IMR-90 (cell line): ENCODE measurements around the gene RNF112.

ENCODE experiments used
- BHLHE40 ChIP-seq: fragments of 150-350 bp; IDR thresholded peaks from 2 replicates; pipeline ENCODE4 v1.6.1; 2016; ENCODE audit warnings: mild to moderate bottlenecking, low read depth, low read length
- CEBPB ChIP-seq: IDR thresholded peaks from 2 replicates; pipeline ENCODE4 v1.6.1; 2012; ENCODE audit warnings: low read depth, low read length, improper control_type of control experiment
- CTCF ChIP-seq: conservative IDR thresholded peaks from 2 replicates; pipeline ENCODE4 v1.5.1; 2012; ENCODE audit warnings: mild to moderate bottlenecking, low read depth, low read length, improper control_type of control experiment
- ELK1 ChIP-seq: fragments of 150-350 bp; IDR thresholded peaks from 2 replicates; pipeline ENCODE4 v1.6.1; 2016; ENCODE audit warnings: low read depth, mild to moderate bottlenecking, low read length, moderate library complexity, borderline replicate concordance
- MXI1 ChIP-seq: IDR thresholded peaks from 2 replicates; pipeline ENCODE4 v1.6.1; 2012; ENCODE audit warnings: low read depth, mild to moderate bottlenecking, low read length, moderate library complexity, borderline replicate concordance
- POLR2A ChIP-seq: IDR thresholded peaks from 2 replicates; pipeline ENCODE4 v1.6.1; 2012; ENCODE audit warnings: mild to moderate bottlenecking, low read depth, low read length
- RFX5 ChIP-seq: IDR thresholded peaks from 2 replicates; pipeline ENCODE4 v1.8.0; 2012; ENCODE audit warnings: low read depth, mild to moderate bottlenecking, low read length, moderate library complexity

- TF ChIP-seq CTCF (no peak), POLR2A (no peak), CEBPB (no peak), RFX5 (no peak), ELK1 (no peak), MXI1 (no peak), BHLHE40 (no peak)
Measured at GRCh38 chr17:19379361-19380065, 31.5 kb upstream of the RNF112 start.
